Pancreas (tissue), 10 donors: ENCODE results near the gene IHH. TPM values are rescaled to one million over a fixed set of nuclear protein-coding genes. Genes with fewer than 3 reads are reported as not detected.

Experiments used
- ATAC-seq, 4 donors: fragments of 200-7000 bp; cut with Tn5 transposase; one replicate each; pipeline versions ENCODE4 v1.8.0 to v1.9.1; 2020; ENCODE audit warnings: mild to moderate bottlenecking in 4 of 4, moderate library complexity in 4 of 4
- DNase-seq, 6 donors: peaks; one replicate each; pipeline ENCODE4 v3.0.0-alpha.2; 2020
- FAIRE-seq: peaks from 2 replicates; lab custom pipeline; 2012; peaks lifted over from hg19 to GRCh38; lab: Jason Lieb, UNC
- H3K27ac ChIP-seq, 4 donors: fragments of 200-600 bp; sonication (generic); 1 replicate in 3 of 4; 2 replicates in 1 of 4; pipeline versions ENCODE4 v1.5.0 to v1.8.0; 2020
- H3K27me3 ChIP-seq, 4 donors: fragments of 200-600 bp; one replicate each; pipeline ENCODE4 v1.8.0; 2021
- H3K36me3 ChIP-seq, 3 donors: fragments of 200-600 bp; sonication (generic) in 1 of 3; one replicate each; pipeline versions ENCODE4 v1.5.0 to v1.8.0; 2020 to 2021
- H3K4me1 ChIP-seq, 3 donors: fragments of 200-600 bp; one replicate each; pipeline ENCODE4 v1.8.0; 2021
- H3K4me3 ChIP-seq, 4 donors: fragments of 200-600 bp; sonication (generic) in 2 of 4; one replicate each; pipeline versions ENCODE4 v1.5.0 to v1.8.0; 2020 to 2021
- H3K9me3 ChIP-seq, 4 donors: fragments of 200-600 bp; one replicate each; pipeline ENCODE4 v1.8.0; 2021
- CTCF ChIP-seq, 4 donors: fragments of 200-600 bp; sonication (generic) in 3 of 4; IDR thresholded peaks; one replicate each; pipeline versions ENCODE4 v1.5.0 to v1.8.0; 2021; ENCODE audit warnings: antibody characterized with exemption in 4 of 4
- WGBS, 2 donors: extraction: QIAGEN DNeasy Blood & Tissue Kit; methylation state at CpG; one replicate each; pipeline ENCODE4 v1.1.7; 2013; 5-methylcytosine and 5-hydroxymethylcytosine counted together
- intact Hi-C, 3 donors: fragments of 100-400 bp; cut with DNase I; formaldehyde crosslinking; loops; one replicate each; pipeline versions ENCODE4 v1.11.1 to v1.14.2; 2022
- polyA plus RNA-seq, 2 donors: library from polyadenylated mRNA; stranded (reverse); fragments of 200-250 nt; gene quantifications; one replicate each; pipeline ENCODE4 v1.2.3, GENCODE V29; 2013
- total RNA-seq, 6 donors: library from RNA; stranded (reverse); fragmentation: NEBNext Ultra II Directional in 4 of 6; extraction: Animal tissue kit (Norgen Biotek cat#: 25700) in 4 of 6; gene quantifications; one replicate each; pipeline versions ENCODE4 v1.2.1 to v1.2.4, GENCODE V29; 2021 to 2023
- donor health status: healthy with polysubstance abuse.
- donor health status: DM: no; HTN: no; CAD: no; lungs with moderate emphysema.
- donor health status: DM: no; HTN: no; CAD: no.
- donor health status: control.
- donor health status: control.
- donor health status: Bipolar disorder and iron deficiency.
- donor health status: DM: yes; HTN: yes; CAD: no.
- donor health status: DM: no; HTN: no; CAD: no.
- donor health status: DM: no; HTN: no; CAD: no.
- donor health status: DM: yes; HTN: yes; CAD: no.

The IHH gene
- total and polyA plus RNA-seq, 8 donors = 0.09 to 0.19 (median 0.09) TPM; not detected in 5

GRCh38 chr2:219090436-219091299 lies 29.9 kb upstream of the IHH start:
- Histone ChIP-seq H3K9me3 (no peaks in the 10 kb centered on the region), H3K27me3 (no peaks in the 10 kb centered on the region), H3K4me1 (no peaks in the 10 kb centered on the region), H3K27ac (no peak overlapping the region), H3K36me3 (no peaks in the 10 kb centered on the region), H3K4me3 (no peak overlapping the region)
- no peak for FAIRE-seq
- ATAC-seq = no peak
- intact Hi-C loops = no loop called here
- WGBS, 2 donors = 67 to 79% methylated on average over 4 of the region's 4 CpGs
- DNase-seq = no peak
- TF ChIP-seq CTCF (IDR thresholded peaks at IDR 0.05) = no peak

- WGBS, 2 donors = 95 to 96% methylated on average over 4 of the region's 4 CpGs
- H3K9me3 ChIP-seq = no peaks in the 10 kb centered on the region
- no peak for TF ChIP-seq CTCF (IDR thresholded peaks at IDR 0.05)
- H3K4me3 ChIP-seq = no peak overlapping the region
- intact Hi-C loops = no loop called here
- H3K4me1 ChIP-seq = no peaks in the 10 kb centered on the region
- FAIRE-seq (no peak), DNase-seq (no peak), ATAC-seq (no peak)
- no peaks in the 10 kb centered on the region for H3K36me3 ChIP-seq
- H3K27me3 ChIP-seq = no peaks in the 10 kb centered on the region
- no peak overlapping the region for H3K27ac ChIP-seq
Observed at GRCh38 chr2:219089330-219089729, 28.6 kb upstream of the IHH start.

- ATAC-seq = no peak
- FAIRE-seq = no peak
- no peak overlapping the region for H3K4me3 ChIP-seq
- intact Hi-C loops = no loop called here
- WGBS, 2 donors = 91 to 100% methylated on average over 1 of the region's 1 CpG
- H3K9me3 ChIP-seq = no peaks in the 10 kb centered on the region
- H3K27me3 ChIP-seq = no peaks in the 10 kb centered on the region
- H3K27ac ChIP-seq = no peak overlapping the region
- H3K4me1 ChIP-seq = peaks cover 0 to under 1% (median 0%) of the 10 kb centered on the region in 3 donors
- no peak for TF ChIP-seq CTCF (IDR thresholded peaks at IDR 0.05)
- DNase-seq = no peak
- no peaks in the 10 kb centered on the region for H3K36me3 ChIP-seq
Observed at GRCh38 chr2:219087848-219088247, 27.1 kb upstream of the IHH start.

- H3K4me1 ChIP-seq = peaks cover 0 to 5% (median 0%) of the 10 kb centered on the region in 3 donors
- no peaks in the 10 kb centered on the region for H3K36me3 ChIP-seq
- FAIRE-seq (no peak), ATAC-seq (no peak), DNase-seq (no peak)
- no peak for TF ChIP-seq CTCF (IDR thresholded peaks at IDR 0.05)
- intact Hi-C loops = no loop called here
- WGBS, 2 donors = 88 to 89% methylated on average over 5 of the region's 5 CpGs
- H3K27ac ChIP-seq = no peak overlapping the region
- H3K4me3 ChIP-seq = no peak overlapping the region
- H3K9me3 ChIP-seq = no peaks in the 10 kb centered on the region
- no peaks in the 10 kb centered on the region for H3K27me3 ChIP-seq
Observed at GRCh38 chr2:219087361-219087760, 26.6 kb upstream of the IHH start.

DNA sequence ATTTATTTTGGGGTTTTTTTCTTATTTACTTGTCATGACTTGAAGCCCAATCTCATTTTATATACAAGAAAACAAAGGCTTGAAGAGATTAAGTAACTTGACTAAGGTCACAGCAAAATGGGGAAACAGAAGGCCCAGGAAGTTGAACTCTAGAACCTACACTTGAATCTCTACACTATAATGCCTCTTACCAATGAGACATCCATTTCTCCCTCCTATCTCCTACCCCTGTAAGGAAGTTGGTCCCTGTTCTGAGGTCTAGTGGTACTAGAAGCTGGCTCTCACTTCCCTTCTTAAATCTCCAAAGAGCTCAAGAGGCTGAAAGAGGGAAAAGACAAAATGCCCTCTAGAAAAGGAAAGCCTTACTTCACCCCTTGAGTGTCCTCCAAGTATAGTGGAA lies 25.5 kb upstream of the IHH start:
- TF ChIP-seq CTCF (IDR thresholded peaks at IDR 0.05) = no peak
- no peaks in the 10 kb centered on the region for H3K27me3 ChIP-seq
- DNase-seq (no peak), FAIRE-seq (no peak), ATAC-seq (no peak)
- intact Hi-C loops = no loop called here
- no peak overlapping the region for H3K4me3 ChIP-seq
- H3K9me3 ChIP-seq = no peaks in the 10 kb centered on the region
- no peaks in the 10 kb centered on the region for H3K36me3 ChIP-seq
- peaks cover 0 to 14% (median 0%) of the 10 kb centered on the region in 3 donors for H3K4me1 ChIP-seq
- no peak overlapping the region for H3K27ac ChIP-seq
